ENCODE results near the gene FLNB. TPM values are rescaled to one million over a fixed set of nuclear protein-coding genes. Genes with fewer than 3 reads are reported as not detected.

Gene FLNB
- 39.1 and 42.2 TPM in 2 replicates for total RNA-seq

DNA sequence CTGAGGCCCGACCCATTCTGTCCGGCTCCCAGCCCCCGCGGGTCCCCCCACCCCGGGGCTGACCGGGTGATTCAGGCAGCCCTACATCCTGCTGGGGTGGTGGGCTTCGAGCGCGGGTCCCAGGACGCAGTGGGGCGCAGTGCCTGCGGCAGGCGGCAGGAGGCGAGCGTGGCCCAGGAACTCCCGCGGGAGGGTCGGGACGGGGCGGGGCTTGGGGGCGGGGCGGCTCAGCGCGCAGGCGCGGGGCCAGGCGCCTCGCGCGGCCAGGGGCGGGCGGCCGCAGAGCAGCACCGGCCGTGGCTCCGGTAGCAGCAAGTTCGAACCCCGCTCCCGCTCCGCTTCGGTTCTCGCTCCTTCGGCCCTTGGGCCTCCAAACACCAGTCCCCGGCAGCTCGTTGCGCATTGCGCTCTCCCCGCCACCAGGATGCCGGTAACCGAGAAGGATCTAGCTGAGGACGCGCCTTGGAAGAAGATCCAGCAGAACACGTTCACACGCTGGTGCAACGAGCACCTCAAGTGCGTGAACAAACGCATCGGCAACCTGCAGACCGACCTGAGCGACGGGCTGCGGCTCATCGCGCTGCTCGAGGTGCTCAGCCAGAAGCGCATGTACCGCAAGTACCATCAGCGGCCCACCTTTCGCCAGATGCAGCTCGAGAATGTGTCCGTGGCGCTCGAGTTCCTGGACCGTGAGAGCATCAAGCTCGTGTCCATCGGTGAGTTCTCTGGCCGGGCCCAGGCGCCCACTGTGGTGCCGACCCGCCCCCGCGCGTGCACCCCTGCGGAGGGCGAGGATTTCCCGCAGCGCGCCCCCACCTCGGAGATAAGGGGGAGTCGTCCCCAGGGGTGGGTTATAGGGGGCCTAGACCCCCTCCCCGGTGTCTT lies at the start of gene FLNB:
FLNB (plus strand) TSS at position 282 of the 885 bp plus-strand sequence; CDS start at position 425, 143 bp downstream.
- intact Hi-C loops (cut with micrococcal nuclease): loop anchor here (1.0 kb wide), 14 partner anchors 11 to 611 kb away; partner anchors contain the start of genes ABHD6, ARF4, HTD2 and RPP14

DNA sequence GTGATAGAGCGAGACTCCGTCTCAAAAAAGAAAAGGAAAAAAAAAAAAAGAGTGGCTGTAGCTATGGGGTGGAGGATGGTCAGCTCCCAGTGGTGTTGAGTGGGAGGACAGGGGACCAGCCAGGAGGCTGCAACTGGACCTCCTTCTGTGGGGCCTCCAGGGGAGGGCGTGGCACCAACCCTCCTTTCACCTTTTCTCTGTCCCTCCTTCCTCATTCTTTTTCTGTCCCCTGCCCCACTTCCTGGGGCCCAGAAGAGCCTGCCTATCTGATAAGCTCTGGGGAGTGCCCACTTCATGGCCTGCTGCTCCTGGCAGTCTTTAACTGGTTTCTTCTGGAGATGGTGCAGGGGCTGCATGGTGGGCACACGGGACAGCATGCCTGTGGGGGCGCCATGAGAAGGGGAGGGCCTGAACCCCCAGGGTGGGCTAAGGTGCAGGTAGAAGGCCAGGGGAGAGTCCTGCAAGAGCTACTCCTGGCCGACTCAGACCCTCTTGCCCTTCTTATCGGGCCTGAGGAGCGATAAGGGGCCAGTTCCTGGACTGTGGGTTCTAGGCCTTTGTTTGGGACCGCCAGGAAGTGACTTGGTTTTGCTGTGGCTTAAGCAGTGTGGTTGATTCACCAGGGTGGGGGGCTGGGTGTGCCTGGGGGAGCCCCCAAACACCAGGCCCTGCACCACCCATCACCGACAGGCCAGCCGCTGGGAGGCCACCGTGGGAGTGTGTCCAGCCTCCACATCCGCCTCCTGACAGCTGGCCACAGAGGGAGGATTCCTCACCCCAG lies 49.4 kb upstream of the FLNB start:
- intact Hi-C loops (cut with micrococcal nuclease): no loop called here

DNA sequence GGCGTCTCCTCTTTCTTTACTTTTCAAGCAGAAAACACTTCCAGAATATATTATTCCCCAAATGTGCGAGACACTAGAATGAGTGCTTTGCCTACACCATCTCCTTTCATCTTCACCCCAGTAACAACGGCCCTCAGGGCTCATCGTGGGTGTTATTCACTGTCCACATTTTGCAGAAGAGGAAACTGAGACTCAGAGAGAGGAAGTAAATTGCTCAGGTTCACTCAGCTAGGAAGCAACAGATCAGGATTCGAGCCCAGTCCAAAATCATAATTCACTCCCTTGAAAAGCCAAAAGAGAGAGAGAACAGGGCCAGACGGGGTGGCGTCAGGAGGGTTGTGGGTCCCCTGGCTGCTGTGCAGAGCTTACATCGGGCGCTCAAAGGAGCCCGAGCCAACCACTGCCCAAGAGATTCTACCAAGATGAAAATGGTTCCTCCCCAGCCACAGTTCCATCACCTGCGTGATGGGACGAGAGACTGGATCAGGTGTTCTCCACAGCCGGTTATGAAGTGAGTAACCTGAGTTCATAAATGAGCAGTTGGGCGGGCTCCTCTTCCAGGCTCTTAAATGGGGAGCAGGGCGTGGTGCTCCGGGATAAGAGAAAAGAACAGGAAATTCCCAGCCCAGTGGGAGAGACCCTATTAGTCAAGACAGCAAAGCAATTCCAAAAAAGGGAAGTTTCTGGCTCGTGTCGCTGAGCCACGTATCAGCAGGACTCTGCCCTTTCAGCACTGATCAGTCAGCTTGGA lies 48.6 kb upstream of the FLNB start:
- intact Hi-C loops (cut with micrococcal nuclease): no loop called here

- intact Hi-C loops (cut with micrococcal nuclease): no loop called here
These were observed 48.1 kb upstream of the FLNB start for GRCh38 chr3:57960174-57960505.

GRCh38 chr3:57961177-57961827 lies 46.9 kb upstream of the FLNB start:
- intact Hi-C loops (cut with micrococcal nuclease): no loop called here

- intact Hi-C loops (cut with micrococcal nuclease): loop anchor here (1.0 kb wide), 2 partner anchors 205 to 255 kb away; no protein-coding TSS in a partner anchor
These were observed 46.3 kb upstream of the FLNB start for GRCh38 chr3:57961828-57962447.

- intact Hi-C loops (cut with micrococcal nuclease): loop anchor here (1.0 kb wide), 2 partner anchors 205 to 255 kb away; no protein-coding TSS in a partner anchor
These were observed 45.8 kb upstream of the FLNB start for GRCh38 chr3:57962448-57962834.

- intact Hi-C loops (cut with micrococcal nuclease): no loop called here
These were observed 44.3 kb upstream of the FLNB start for GRCh38 chr3:57963811-57964346.

DNA sequence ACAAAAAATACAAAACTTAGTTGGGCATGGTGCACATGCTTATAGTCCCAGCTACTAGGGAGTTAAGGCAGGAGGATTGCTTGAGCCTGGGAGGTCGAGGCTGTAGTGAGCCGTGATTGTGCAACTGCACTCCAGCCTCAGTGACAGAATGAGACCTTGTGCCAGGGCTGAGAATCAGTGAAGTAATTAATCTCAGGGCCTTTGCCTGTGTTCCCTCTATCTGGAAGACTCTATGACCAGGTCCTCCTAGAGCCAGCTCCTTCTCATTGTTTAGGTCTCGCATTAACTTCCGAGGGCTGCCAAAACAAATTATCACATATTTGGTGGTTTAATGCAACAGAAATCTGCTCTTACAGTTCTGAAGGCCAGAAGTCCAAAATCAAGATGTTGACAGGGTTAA lies 41.4 kb upstream of the FLNB start:
- intact Hi-C loops (cut with micrococcal nuclease): no loop called here

- intact Hi-C loops (cut with micrococcal nuclease): no loop called here
These were observed 40.6 kb upstream of the FLNB start for GRCh38 chr3:57967590-57967989.

DNA sequence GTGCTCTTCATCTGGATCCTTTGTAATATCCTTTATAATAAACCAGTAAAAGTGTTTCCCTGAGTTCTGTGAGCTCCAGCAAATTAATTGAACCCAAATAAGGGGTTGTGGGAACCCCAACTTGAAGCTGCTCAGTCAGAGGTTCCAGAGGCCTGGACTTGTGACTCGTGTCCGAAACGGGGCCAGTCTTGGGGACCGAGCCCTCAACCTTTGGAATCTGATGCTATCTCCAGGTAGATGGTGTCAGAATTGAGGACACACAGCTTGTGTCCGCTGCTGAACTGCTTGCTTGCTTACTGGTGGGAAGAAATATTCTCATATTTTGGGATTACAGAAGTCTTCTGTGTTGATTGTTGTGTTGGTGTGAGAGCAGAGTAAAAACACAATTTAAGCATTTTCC lies 39.7 kb upstream of the FLNB start:
- intact Hi-C loops (cut with micrococcal nuclease): no loop called here

- intact Hi-C loops (cut with micrococcal nuclease): no loop called here
These were observed 36.2 kb upstream of the FLNB start for GRCh38 chr3:57971975-57972374.

- intact Hi-C loops (cut with micrococcal nuclease): no loop called here
These were observed 35.6 kb upstream of the FLNB start for GRCh38 chr3:57972531-57973111.

- intact Hi-C loops (cut with micrococcal nuclease): no loop called here
These were observed 34.3 kb upstream of the FLNB start for GRCh38 chr3:57973715-57974477.

DNA sequence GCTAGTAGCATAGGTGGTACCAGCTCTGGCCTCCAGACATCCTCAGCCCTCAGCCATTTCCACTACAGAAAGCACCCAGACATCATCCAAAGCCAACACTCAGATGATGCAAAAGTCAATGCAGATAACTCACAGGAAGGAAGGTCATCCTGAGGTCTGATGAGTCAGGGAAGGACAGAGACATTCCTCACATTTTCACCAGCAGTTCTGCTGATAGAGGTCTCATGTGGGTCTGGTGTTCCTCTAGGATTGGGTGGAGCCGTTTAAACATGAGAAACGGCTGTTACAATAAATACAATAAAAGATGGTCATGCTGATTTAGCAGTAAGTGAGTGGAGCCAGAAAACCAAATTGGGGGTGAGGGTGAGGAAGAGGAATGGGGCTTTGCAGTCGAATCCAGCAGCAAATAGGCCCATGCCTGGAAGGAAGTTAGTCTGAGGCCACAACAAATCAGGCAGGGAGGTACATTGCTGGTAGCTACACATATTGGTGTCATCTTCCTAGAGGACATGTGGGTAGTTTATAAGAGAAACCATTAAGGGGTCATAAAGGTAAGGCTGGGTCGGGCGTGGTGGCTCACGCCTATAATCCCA lies 33.3 kb upstream of the FLNB start:
- intact Hi-C loops (cut with micrococcal nuclease): no loop called here

DNA sequence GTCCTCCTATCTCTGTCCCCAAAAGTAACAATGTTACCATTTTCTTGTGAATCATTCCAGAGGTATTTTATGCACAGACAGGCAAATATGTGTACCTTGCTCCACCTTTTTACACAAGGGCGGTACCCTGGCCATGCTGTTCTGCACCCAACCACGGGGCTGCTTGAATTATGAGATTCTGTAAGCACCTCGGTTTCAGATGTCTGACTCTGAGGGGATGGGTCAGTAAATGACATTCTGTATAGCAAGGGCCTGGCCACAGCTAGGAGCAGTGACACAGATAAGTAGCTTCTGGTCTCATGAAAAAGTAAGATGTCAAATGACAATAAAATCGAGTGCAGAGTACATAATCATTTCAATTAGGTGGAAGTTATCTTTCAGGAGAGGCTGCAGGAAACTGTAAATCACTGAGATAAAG lies 30.4 kb upstream of the FLNB start:
- intact Hi-C loops (cut with micrococcal nuclease): no loop called here

DNA sequence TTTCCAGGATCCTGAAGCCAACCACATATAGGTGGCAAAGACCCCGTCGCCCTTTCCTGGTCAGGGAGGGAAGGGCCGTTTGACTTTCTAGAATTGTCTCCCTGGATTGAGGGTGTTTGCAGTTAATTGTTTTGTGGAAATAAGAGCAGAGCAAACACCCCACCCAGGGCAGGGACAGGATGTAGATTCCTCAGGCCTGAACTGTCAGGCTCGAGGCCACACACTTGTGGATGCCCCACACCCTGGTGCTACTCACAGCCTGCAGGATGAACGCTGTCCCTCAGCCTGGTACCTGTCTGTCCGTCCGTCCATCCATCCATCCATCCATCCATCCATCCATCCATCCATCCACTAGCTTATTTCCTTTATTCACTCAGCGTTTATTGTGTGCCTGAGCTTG lies 29.9 kb upstream of the FLNB start:
- intact Hi-C loops (cut with micrococcal nuclease): no loop called here

GRCh38 chr3:57980416-57980815 lies 27.8 kb upstream of the FLNB start:
- intact Hi-C loops (cut with micrococcal nuclease): no loop called here
